Skeletal muscle tissue (tissue), 4 donors: ENCODE results near the gene ATG2A. TPM values are rescaled to one million over a fixed set of nuclear protein-coding genes. Genes with fewer than 3 reads are reported as not detected.

Source experiments
- H3K27ac ChIP-seq: one replicate; pipeline ENCODE4 v1.7.0; 2013; ENCODE audit warnings: mild to moderate bottlenecking, low read depth, low read length, inconsistent platforms
- H3K27me3 ChIP-seq, 3 donors: one replicate each; pipeline ENCODE4 v1.7.0; 2013; ENCODE audit warnings: low read length in 3 of 3; ENCODE audit not compliant: control insufficient read depth in 3 of 3, insufficient read depth in 3 of 3
- H3K36me3 ChIP-seq, 3 donors: one replicate each; pipeline ENCODE4 v1.7.0; 2013; ENCODE audit warnings: low read length in 3 of 3; ENCODE audit not compliant: control insufficient read depth in 3 of 3, insufficient read depth in 3 of 3
- H3K4me1 ChIP-seq, 3 donors: one replicate each; pipeline ENCODE4 v1.7.0; 2013; ENCODE audit warnings: low read length in 3 of 3, mild to moderate bottlenecking in 3 of 3; ENCODE audit not compliant: control insufficient read depth in 3 of 3, insufficient read depth in 3 of 3
- H3K4me3 ChIP-seq, 3 donors: one replicate each; pipeline ENCODE4 v1.7.0; 2013; ENCODE audit warnings: low read length in 3 of 3
- H3K9ac ChIP-seq, 3 donors: one replicate each; pipeline ENCODE4 v1.7.0; 2013; ENCODE audit warnings: low read length in 3 of 3, mild to moderate bottlenecking in 3 of 3, moderate library complexity in 2 of 3, low read depth in 1 of 3
- H3K9me3 ChIP-seq, 3 donors: one replicate each; pipeline ENCODE4 v1.7.0; 2013; ENCODE audit warnings: low read length in 3 of 3; ENCODE audit not compliant: control insufficient read depth in 3 of 3
- total RNA-seq: library from RNA; depleted of rRNA; stranded (reverse); fragments of >200 nt; gene quantifications from one replicate; pipeline ENCODE4 v1.2.3, GENCODE V29; 2014
- donor health status: Osteomylitis.

The ATG2A gene
- total RNA-seq, 1 donor from 2014 or later = 3.1 TPM

DNA sequence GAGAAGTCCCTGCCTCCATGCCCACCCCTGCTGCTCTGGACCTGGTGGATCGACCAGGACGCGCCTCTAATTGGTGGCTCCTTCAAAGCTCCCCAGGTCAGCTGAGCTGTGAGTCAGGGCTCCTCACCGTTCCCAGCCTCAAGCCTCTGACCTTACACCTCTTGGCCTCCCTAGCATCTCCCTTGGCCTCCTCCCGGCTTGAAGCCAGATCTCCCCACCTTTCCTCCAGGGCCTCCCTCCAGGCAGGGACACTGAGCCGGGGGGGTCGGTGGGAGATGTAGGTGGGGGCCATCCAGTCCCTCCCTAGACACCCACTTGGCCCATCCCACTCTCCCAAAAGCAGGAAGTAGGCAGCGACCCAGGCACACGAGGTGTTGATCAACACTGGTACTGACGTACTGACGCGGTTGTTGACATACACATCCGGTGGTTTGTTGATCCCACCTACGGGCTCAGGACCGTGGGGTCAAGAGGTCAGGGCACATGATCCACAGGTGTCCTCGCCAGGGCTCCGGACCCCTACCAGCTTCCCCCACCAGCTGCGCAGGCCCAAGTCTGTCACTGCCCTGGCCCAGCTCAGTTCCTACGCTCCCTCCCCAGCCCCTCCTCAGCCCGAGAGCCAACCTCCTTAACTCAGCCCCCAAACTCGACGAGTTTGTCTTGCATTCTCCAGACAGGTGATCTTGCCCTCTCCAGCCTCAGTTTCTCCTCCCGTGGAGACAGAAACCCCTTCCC lies 802 bp downstream of the ATG2A start:
- H3K36me3 ChIP-seq = peaks cover 28 to 31% (median 30%) of the 10 kb centered on the region in 3 donors
- peak overlapping the region; percentile 62 for H3K27ac ChIP-seq
- H3K9ac ChIP-seq = peak overlapping the region; percentile 95 to 99 (median 98)
- no peaks in the 10 kb centered on the region for H3K27me3 ChIP-seq
- H3K4me3 ChIP-seq = peak overlapping the region; percentile 91 to 100 (median 97)
- peaks cover 21 to 34% (median 24%) of the 10 kb centered on the region in 3 donors for H3K4me1 ChIP-seq
- no peaks in the 10 kb centered on the region for H3K9me3 ChIP-seq

DNA sequence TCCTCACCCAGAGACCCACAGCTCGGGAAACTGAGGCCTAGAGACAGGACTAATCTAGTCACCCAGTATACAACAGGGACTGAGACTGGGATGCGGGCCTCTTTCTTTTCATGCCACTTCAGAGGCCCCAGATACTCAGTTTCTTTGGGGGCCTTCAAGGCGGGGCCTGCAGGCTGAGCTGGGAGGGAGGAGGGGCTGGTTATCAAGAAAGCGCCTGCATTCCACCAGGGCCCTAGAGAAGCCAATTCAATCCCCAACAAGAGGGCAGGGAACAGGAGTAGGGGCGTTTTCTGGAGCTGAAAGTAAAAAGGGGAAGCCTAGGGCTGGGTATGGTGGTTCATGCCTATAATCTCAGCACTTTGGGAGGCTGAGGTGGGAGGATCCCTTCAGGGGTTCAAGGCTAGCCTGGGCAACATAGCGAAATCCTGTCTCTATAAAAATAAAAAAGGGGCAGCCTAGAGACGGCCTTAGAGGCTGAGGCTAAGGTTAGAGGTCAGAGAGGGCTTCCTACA lies 1.6 kb downstream of the ATG2A start:
- Histone ChIP-seq H3K9me3 (no peaks in the 10 kb centered on the region), H3K27ac (peak overlapping the region; percentile 62), H3K4me3 (peak overlapping the region in 2 of 3 donors; percentile 91 to 100), H3K9ac (peak overlapping the region; percentile 95 to 99 (median 98)), H3K4me1 (peaks cover 21 to 34% (median 24%) of the 10 kb centered on the region in 3 donors), H3K27me3 (no peaks in the 10 kb centered on the region), H3K36me3 (peaks cover 36 to 39% (median 38%) of the 10 kb centered on the region in 3 donors)

DNA sequence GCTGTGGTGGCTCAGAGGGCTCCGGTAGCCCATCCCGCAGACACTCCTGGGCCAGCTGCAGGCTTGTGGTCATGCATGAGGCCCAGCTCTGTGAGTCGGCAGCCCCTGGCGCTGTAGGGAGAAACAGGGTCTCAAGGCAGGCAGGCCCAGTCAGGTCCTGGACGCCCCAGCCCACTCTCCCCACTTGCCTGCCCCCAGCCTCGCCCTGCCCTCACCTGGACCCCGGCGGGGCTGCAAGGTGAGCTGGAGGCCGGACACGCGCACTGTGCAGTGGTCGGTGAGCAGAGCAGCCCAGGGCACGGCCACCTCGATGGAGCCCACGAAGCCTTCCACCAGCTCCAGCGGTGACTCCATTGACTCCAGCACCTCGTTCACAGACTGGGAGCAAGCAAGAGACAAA lies 2.9 kb downstream of the ATG2A start:
- H3K27me3 ChIP-seq = no peaks in the 10 kb centered on the region
- no peak overlapping the region for H3K27ac ChIP-seq
- no peak overlapping the region for H3K9ac ChIP-seq
- peaks cover 21 to 31% (median 22%) of the 10 kb centered on the region in 3 donors for H3K4me1 ChIP-seq
- no peak overlapping the region for H3K4me3 ChIP-seq
- H3K9me3 ChIP-seq = no peaks in the 10 kb centered on the region
- H3K36me3 ChIP-seq = peaks cover 46 to 51% (median 49%) of the 10 kb centered on the region in 3 donors

GRCh38 chr11:64913171-64913727 lies 3.8 kb downstream of the ATG2A start:
- peaks cover 53 to 59% (median 56%) of the 10 kb centered on the region in 3 donors for H3K36me3 ChIP-seq
- peaks cover 16 to 25% (median 18%) of the 10 kb centered on the region in 3 donors for H3K4me1 ChIP-seq
- no peak overlapping the region for H3K4me3 ChIP-seq

GRCh38 chr11:64911689-64912088 lies 5.3 kb downstream of the ATG2A start:
- Histone ChIP-seq H3K9me3 (no peaks in the 10 kb centered on the region), H3K4me1 (peaks cover 10 to 18% (median 11%) of the 10 kb centered on the region in 3 donors), H3K4me3 (no peak overlapping the region), H3K27me3 (no peaks in the 10 kb centered on the region), H3K9ac (no peak overlapping the region), H3K36me3 (peaks cover 65 to 72% (median 65%) of the 10 kb centered on the region in 3 donors), H3K27ac (no peak overlapping the region)

More at GRCh38 chr11:64913171-64913727, 3.8 kb downstream of the ATG2A start:
- Histone ChIP-seq H3K9me3 (no peaks in the 10 kb centered on the region), H3K27ac (no peak overlapping the region), H3K9ac (no peak overlapping the region), H3K27me3 (no peaks in the 10 kb centered on the region)

GRCh38 chr11:64911142-64911541 lies 5.9 kb downstream of the ATG2A start:
- Histone ChIP-seq H3K36me3 (peaks cover 70 to 77% (median 70%) of the 10 kb centered on the region in 3 donors), H3K4me3 (no peak overlapping the region), H3K4me1 (peaks cover 5 to 12% (median 7%) of the 10 kb centered on the region in 3 donors), H3K27me3 (no peaks in the 10 kb centered on the region), H3K9ac (no peak overlapping the region), H3K9me3 (no peaks in the 10 kb centered on the region), H3K27ac (no peak overlapping the region)

DNA sequence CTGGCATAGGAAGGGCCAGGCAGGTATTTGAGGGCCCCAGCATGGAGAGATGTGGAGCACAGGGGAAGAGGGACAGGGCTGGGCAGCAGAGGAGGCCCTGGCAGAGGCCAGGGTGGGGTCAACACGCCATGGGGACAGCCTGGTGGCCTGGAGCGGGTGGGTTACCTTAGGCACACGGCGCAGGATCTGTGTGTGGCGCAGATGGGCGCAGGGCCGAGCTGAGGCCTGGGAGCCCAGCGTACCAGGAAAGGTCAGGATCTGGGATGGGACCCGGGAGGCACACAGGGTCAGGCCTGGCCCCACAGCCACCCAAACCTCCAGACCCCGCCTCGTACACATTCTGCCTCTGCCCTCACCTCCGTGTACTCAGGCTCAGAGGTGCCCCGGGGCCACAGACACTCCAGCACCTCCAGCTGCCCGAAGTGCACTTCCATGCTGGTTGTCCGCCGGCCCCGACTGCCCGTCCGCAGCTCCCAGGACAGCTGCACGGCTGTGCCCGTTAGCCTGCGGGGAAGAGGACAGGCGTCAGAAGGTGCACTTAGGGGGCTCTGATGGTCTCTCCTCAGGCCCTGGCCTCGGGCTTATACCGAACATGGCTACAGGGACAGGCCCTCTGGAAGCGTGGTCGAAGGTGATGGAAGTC lies 6.4 kb downstream of the ATG2A start:
- Histone ChIP-seq H3K9me3 (no peaks in the 10 kb centered on the region), H3K4me1 (peaks cover 0 to 7% (median 2%) of the 10 kb centered on the region in 3 donors), H3K9ac (no peak overlapping the region), H3K27ac (no peak overlapping the region), H3K36me3 (peaks cover 76 to 82% (median 76%) of the 10 kb centered on the region in 3 donors), H3K4me3 (no peak overlapping the region), H3K27me3 (no peaks in the 10 kb centered on the region)

- Histone ChIP-seq H3K9me3 (no peaks in the 10 kb centered on the region), H3K4me1 (no peaks in the 10 kb centered on the region), H3K4me3 (no peak overlapping the region), H3K27ac (no peak overlapping the region), H3K36me3 (peaks cover 80 to 87% (median 82%) of the 10 kb centered on the region in 3 donors), H3K9ac (no peak overlapping the region), H3K27me3 (no peaks in the 10 kb centered on the region)
Measured at GRCh38 chr11:64909653-64910343, 7.2 kb downstream of the ATG2A start.

DNA sequence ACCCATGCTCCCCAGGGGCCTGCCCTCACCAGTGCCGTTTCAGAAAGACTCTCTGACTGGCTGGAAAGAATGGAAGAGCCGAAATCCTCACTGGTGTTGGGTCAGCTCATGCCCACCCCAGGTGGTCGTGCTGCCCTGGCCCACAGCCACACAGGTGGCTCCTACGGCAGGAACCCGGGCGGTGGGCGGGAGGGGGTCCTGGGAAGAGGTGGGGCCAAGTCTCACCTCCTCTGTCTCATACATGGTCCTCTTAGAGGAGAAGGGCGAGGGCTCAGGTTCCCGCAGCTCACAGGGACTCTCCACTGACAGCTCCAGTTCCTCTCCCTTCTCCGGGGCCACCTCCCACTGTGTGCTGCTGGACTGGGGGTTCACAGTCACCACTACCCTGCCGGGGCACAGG lies 8.2 kb downstream of the ATG2A start:
- no peaks in the 10 kb centered on the region for H3K4me1 ChIP-seq
- H3K9me3 ChIP-seq = no peaks in the 10 kb centered on the region
- no peak overlapping the region for H3K4me3 ChIP-seq
- peaks cover 75 to 80% (median 76%) of the 10 kb centered on the region in 3 donors for H3K36me3 ChIP-seq
- no peak overlapping the region for H3K27ac ChIP-seq
- no peak overlapping the region for H3K9ac ChIP-seq
- H3K27me3 ChIP-seq = no peaks in the 10 kb centered on the region
